GM18873 (cell line): ENCODE measurements around the gene INHA.

Experiments used
- ATAC-seq: cut with Tn5 transposase; IDR thresholded peaks from one replicate; pipeline ENCODE4 v1.9.1; 2021; ENCODE audit warnings: mild to moderate bottlenecking, moderate library complexity, moderate number of reproducible peaks; ENCODE audit not compliant: unreplicated experiment, low FRiP score

INHA gene

DNA sequence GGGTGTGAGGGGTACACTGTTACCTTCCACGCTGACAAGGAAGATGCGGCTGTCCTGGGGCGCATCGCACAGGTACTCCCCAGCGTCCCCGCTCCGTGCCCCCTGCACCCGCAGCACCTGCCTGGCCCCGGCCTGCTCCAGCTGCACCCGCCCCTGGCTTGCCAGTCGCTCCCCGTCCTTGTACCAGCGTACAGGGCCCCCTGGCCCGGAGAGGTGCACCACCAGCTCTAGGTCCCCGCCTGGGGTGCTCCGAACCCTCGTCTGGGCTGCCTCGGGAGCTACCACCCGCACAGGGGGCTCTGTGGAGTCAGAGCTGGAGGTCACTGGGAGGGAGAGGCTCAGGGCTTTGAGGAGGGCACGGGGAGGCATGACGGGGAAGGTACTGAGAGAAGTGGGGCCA is 14.8 kb upstream of the INHA start:
- ATAC-seq, result no peak

DNA sequence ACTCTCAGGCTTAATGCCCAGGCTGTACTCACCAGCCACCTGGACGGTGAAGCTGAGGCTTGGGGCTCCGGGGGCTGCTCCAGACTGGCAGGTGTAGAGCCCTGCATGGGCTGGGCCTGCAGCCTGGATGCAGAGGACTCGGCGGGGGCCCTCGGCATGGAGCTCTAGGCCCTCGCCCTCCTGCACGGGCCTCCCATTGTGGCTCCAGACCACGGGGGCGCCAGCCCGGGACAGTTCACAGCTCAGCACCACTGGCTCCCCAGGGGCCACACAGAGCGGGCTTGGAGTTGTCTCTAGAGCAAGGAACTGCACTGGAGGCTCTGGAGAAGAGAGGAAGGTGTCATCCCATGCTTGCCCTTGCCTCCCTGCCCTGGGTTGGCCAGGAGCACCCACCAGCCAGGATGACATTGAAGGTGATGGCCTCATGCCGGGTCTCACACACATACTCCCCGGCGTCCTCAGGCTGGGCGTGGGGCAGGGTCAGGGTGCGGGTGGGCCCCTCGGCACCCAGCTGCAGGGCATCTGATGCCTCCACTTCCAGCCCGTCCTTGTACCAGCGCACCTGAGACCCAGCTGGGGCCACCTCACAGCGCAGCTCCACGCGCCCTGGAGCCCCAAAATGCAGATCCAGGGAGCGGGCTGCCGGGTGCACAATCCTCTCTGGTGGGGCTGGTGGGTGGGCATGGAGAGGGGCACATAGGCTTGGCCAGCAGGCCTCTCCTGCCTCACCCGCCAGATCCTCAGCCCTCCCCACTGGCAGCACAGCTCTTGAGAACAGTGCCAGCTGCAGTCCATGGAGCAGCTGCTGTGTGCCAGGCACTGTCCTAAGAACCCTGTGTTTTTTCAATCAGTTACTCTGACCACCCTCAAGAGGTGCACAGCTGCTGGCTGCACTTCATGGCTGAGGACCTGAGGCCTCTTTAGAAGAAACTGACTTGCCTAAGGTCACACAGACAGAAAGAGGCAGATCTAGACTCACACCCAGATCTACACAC is 14.0 kb upstream of the INHA start:
- no peak for ATAC-seq

DNA sequence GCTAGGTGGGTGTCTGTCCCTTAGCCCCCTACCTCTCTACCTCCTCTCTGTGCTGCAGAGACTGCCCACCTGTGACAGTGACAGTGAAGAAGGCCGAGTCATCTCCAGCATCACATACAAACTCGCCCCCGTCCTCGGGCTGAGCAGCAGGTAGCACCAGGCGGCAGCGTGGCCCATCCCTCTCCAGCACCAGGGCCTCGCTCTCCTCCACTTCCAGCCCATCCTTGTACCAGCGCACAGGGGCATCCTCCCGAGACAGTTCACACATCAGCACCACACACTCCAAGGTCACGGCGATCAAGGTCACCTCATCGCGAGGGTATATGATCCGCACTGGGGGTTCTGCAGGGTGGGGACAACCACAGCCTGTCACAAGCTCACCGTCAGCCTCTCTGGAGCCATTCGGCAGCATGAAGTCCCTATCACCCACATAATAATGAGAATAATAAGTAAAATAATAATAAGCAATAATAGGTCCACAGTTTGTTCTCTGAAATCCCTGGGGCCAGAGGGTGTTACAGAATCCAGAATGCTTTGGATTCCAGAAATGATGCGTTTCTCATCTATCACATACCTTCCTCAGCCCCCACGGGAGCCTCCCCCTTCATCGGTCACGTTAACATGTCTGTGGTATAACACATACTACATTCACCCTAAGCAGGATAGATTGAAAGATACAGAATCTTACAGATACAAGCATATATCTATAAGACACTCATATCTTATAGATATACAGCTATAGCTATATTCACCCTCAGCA is 12.8 kb upstream of the INHA start:
- ATAC-seq, result no peak

DNA sequence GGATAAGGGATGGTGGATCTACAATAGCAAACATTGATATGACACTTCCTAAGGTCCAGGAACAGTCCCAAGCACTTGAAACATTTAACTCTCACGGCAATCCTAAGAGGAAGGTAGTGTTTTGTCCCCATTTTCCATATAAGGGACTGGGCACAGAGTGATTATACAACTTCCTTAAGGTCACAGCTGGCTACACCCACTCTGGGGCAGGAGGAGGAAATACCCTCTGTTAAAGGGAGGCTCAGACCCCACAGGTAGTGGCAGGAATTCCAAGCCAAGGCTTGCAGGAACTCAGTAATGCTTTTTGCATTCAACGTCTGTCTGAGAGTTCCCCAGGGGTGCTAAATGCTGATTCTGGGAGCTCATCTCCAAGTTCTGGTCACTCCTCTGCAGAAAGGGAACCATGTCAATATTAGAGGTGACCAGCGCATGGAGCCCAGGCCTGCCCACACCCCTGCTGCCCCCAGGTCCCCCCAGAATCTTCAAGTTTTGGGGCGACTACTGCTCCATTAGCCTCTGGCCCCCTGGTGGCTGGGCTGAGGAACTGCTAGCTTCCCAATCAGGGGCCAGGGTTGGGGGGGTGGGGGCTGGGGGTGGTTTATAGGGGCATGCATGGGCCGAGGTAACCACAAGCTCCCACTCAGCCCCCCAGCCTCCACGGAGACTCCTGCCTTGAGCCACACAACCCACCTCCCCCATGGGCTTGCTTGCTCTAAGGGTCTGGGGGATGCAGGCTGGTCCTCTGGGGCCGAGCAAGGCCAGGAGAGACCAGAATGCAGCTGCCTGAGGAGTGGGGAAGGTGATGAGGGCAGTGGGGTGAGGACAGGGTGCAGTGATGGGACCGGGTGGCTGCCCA is 11.8 kb upstream of the INHA start:
- no peak for ATAC-seq

DNA sequence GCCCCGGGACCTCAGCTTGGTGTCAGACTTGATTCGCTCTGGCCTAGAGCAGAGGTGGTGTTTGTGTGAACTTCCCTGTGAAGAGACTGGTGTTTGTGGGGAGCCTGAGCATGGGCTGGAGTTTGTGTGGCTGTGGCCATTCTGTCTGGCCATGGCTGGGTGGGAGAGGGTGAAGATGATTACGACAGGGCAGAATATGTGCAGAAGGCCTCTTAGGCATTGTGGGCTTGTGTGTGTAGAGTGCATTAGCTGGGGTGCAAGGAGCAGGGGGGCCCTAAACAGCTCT is 11.3 kb upstream of the INHA start:
- no peak for ATAC-seq

DNA sequence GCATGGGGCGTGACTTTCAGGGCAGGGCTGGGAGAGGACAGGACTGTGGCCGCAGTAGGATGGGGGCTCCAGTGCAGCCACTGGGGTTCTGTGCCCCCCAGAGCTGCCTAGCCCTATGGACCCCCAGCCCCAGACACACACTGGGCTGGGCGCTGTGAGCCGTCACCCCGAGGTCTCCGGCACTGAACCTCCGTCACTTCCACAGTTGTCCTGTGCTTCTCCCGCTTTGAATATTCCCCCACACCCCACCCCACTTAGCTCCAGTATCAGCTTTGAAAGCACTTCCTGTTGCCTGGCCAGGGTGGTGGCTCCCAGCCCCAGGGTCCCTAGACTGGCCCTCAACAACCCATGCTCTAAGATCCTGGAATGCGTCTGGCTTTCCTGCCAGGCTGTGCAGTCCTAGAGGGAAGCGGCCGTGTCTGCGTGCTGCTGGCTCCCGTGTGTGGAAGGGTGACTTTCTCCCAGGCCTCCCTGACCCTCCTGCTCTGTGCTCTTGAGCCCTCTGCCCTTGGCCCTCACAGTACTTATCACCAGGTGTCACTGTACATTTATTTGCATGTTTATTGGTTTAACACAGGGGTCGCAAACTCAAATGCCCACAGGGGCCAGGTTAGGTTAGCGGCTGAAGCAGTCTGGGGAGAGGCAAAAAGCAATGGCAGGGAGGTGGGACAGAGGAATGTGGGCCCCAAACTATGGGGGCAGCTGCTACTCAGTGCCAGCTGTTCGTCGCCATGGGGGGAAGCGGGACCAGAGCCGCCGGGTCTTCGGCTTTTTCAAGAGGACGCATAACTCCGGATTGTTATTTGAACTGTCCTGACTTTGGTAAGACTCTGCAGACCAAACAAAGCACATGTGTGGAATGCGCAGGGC is 10.7 kb upstream of the INHA start:
- ATAC-seq, result no peak

DNA sequence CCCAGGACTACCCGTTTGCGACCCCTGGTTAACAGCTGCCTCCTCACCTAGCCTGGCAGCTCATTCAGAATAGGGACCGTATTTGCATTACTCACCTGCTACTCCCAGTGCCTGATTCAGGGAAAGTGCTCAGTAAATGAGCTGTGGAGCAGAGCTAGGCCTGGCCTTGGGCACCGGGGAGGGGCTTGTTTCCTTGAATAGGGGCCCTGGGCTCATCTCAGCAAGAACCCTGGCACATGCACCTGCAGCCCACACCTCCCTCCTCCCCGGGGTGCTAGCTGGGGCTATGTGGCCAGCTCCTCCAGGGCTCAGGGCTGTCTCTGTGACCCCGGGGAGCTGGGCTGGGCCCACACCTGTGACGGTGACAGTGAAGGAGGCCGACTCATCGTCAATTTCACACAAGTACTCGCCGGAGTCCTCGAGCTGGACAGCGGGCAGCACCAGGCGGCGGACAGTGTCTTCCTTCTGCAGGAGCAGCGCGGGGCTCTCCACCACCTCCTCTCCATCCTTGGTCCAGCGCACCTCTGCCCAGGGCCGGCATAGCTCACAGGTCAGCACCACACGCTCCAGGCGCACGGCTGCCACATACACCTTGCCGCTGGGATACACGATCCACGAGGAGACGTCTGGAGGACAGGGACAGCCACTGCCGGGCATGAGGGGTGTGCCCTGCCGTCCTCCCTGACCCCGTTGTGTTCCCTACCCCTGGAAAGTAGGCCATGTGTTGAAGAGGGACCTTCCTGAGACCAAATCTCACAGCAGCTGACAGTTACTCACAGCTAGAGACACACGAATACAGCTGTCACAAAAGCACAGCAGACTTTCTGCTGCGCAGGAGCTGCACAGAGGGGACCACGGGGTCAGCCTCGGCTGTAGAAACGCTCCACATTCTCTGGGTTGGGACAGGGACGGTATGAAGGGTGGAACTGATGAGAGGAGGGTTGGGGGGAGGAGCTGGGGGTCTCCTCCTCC is 9.8 kb upstream of the INHA start:
- ATAC-seq, result no peak

DNA sequence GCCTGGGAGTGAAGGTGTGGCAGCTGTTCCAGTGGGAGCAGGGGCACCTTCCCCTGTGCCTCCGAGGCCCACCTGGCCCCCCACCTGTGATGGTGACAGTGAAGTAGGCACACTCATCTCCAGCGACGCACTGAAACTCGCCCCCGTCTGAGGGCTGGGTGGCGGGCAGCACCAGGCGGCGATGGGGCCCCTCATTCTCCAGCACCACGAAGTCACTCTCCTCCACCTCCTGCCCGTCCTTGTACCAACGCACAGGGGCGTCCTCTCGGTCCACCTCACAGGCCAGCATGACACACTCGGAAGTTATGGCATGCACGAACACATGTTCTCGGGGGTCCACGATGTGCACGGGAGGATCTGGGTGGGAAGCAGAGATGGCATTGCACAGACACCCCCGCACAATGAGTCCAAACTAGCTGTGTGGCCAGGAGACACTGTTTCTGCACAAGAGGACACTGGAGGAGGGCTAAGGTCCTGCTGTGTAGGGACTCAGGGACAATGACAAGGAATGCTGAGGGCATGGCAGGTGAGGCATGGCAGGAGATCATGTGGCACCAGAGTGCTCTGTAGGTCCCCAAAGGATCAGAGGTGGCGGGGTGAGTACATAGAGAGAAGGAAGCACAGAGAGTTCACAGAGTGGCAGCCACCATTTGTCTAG is 8.7 kb upstream of the INHA start:
- no peak for ATAC-seq

DNA sequence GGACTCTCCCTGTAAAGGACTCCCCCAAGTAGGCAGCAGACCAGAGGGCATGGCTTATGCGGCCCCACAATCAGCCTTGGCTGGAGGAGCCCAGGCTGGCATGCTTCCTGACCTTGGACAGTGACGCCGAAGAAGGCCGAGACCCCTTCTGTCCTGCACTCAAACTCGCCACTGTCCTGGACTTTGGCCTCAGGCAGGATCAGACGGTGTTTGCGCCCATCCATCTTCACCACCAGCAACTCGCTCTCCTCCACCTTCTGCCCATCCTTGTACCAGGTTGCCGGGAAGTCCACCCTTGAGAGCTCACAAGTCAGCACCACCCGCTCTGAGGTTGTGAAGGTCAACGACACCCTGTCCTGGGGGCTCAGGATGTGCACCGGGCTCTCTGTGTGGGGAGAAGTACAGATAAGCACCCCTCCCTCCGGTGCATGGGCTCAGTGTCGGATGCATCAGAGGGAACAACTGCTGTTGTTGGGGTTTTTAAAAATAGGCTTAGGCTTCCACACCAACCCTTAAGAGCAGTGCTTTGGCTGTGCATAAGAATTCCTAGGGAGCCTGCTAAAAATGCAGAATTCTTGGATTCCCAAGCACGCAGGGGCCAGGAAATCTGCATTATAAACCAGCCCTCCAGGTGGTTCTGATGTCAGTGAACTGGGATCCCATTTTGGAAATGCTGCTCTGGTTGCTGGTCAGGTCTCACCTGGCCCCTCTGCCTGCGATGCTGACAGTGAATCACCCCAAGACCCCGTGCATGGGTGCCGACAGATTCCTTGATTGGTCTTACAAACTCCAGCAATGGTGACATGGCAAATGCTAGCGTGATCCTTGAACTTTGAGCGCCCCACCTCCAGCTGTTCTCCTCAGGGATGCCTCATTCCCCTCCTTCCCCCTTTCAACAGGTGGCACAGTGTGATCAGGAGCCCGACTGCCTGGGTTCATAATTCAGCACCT is 6.7 kb upstream of the INHA start:
- ATAC-seq, result no peak

DNA sequence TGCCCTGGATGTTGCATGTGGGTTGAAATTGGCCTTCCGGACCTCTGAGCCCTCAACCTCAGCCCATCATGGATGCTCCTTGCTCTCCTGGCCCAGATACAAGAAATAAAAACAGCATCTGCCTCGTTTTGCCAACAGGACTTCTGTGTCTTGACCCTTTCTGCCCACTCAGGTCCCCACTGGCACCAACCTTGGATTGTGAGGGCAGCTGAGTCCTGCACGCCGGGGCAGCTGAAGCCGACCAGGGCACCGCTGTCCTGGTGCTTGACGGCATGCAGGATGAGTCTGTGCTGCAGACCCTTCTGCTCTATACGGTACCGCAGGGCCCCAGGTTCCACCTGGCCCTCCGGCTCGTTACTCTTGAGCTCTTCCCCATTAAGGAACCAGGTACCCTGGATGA is 5.5 kb upstream of the INHA start:
- no peak for ATAC-seq

DNA sequence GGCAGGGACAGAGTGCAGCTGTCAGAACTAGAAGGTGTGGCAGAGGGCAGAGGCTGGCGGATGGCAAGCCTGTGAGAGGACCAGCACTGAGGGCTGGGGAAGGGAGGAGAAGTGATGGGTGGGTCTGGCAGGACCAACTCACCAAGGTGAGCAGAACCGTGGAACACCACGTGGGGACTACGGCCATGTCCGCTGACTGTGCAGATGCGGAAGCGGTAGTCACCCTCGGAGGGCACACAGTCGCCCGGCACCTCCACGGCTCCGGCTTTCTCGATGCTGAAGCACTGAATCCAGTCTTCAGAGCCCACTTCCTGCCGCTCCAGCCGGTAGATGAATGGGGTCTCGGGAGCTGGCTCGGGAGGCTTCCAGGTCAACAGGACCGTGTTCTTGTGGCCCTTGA is 5.0 kb upstream of the INHA start:
- ATAC-seq, result no peak

DNA sequence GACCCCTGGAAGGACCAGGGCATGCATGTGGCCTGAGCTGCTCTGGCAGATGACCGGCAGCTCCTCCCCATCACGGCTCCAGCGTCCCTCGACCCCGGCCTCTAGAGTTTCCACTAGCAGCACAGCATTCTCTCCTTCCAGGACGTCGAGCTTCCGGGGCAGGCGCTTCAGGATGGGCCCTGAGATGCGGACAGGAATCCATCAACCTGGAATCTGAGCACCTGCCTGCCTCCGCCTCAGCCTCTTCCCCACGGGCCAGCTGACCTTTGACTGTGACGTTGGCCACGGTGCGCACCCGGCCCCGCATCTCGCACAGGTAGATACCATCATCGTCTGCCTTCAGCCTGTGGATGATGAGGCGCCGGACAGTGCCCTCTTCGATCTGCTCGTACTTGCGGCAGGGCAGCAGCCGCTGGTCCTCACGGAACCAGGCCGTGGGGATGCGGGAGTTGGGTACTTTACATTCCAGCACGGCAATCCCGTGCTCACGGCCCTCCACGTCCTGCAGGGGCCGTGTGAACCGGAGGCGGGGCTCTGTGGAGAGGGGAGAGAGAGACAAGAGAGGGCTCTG is 4.2 kb upstream of the INHA start:
- ATAC-seq, result no peak

DNA sequence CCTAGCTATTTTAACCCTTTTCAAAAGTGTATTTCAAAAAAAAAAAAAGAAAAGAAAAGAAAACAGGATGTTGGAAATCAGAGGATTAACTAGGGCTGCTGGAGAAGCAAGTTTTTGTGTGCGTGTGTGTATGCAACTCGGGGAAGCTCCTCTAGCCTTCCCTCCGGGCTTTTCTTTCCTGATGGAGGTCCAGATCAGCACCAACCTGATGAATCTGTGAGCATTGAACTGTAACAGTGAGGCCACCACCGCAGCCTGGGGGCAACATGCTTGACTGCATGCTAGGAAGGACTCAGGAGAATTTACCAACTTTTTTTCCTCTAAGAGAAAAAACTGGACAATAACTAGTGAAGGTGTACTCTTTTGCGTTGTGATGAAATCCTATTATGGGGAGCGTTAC is 3.1 kb upstream of the INHA start:
- ATAC-seq, result no peak

DNA sequence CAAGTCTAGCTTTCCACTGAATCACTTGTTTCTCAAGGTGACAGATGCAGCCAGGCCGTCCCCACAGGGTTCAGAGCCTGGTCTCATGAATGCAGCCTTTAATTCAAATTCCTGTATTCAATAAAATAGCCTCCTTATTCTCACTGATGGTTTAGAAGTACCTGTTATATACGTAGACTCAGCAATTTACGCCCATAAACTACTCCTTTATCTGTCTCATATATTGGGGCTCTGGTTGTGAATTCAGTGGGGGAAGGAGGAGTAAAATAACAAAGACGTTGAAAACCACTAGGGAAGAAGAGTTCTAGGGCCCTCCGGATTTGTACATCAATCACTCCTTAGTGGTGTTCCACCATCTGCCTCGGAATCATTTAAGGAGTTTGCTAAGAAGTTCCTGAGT is 2.5 kb upstream of the INHA start:
- ATAC-seq, result no peak

DNA sequence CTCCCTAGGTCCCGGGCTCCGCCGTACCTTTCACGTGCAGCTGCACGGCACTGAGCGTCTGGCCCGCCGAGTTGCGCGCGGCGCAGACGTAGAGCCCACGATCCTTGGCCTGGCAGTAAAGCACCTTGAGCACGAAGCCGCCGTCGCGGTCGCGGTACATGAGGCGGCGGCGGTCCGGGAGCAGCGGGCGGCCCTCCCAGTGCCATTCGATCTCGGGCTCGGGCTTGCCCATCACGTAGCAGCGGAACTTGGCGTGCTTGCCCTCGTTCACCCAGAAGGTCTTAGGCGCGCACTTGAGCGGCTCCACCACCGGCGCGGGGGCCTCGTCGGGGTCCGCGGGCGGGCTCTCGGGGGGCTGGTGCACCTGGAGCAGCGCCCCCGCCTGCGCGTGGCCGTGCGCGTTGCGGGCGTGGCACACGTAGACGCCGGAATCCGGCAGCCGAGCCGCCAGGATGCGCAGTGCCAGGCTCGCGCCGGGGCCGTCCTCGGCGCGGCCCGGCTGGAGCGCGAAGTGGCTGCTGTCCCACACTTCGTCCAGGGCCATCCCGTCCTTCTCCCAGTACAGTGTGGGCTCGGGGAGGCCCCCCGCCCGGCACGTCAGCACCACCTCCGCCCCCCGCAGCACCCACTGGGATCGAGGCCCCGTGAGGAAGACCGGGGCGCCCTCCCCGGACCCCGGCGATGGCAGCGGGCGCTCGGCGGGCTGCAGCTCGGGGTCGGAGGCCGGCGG is 1.8 kb upstream of the INHA start:
- ATAC-seq, result no peak

DNA sequence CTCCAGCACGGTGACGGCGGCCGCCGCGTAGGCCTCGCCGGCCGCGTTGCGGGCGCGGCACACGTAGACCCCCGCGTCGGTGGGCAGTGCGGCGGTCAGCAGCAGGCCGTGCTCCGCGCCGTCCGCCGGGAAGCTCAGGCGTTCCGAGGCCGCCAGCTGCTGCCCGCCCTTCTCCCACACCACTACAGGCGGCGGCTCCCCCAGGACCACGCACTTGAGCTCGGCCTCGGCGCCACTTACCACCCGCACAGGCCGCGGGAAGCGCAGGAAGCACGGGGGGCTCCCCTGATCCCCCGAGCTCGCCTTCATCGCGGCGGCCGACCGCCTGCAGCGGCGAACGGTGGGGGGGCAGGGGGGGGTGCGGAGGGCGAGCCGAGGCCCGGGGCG is 1.2 kb upstream of the INHA start:
- ATAC-seq, result no peak
